Activated T-cell treated with anti-CD3 and anti-CD28 coated beads for 48 hours (primary cell): ENCODE data around the gene ORM2.

Experiments used
- DNase-seq: peaks from one replicate; pipeline ENCODE4 v3.0.0-alpha.2; 2020; ENCODE audit warnings: low read depth

The ORM2 gene

GRCh38 chr9:114371343-114371944 is 41.8 kb downstream of the ORM2 start:
- no peak for DNase-seq

GRCh38 chr9:114371973-114372917 is 42.6 kb downstream of the ORM2 start:
- no peak for DNase-seq

GRCh38 chr9:114372921-114373448 is 43.3 kb downstream of the ORM2 start:
- peak; percentile 74 for DNase-seq

DNA sequence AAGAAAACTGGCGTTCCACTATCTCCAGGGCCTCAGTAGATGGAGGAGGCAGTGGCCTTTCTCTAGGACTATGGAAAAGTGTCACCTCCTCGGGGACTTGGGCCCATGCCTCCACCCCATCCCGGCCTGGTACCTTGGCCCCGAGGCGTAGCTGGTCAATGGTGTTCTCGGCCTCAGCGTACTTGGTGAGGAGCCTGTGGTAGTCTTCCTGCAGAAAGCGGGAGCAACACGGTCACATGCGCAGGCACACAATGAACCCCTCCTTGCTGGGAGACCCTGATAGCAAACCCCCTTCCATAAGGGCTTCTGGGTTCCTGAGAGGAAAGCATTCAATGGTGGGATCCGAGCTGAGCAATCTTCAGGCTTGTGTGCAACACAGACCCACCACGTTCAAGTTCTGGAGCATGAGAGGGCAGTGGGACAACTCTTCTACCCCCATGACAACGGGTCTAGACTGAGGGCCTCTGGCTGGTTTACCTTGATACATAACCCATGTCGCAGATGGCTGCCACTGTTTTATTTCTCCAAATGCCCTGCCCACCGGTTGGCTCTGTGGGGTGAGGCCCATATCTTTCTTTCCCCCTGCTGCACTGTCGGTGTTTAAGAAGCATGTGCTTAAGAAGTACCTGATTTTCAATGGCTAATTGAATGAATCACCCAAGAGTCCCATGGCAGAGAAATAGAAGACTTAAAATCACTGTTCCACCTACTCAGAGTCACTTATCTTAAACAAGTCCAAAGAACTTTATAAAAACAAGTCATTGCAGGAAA is 44.5 kb downstream of the ORM2 start:
- no peak for DNase-seq

DNA sequence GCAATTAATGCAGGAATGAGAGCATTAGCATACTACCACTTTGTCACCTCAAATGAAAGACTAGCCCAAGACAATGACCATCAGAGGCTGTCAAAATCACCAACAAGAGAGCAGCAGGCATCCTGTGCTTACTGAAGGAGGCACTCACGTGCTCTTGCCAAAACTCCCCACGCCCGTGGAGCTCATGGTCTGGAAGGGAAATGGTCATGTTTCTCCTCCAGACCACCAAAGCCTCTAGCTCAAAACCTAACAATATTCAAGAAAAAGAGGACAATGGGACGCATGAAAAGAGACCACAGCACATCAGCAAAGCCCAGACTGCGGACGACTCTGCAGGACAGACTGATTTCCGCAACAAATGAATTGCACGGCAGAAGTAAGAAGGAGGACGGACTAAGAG is 45.3 kb downstream of the ORM2 start:
- no peak for DNase-seq

GRCh38 chr9:114375386-114376175 is 45.9 kb downstream of the ORM2 start:
- no peak for DNase-seq

DNA sequence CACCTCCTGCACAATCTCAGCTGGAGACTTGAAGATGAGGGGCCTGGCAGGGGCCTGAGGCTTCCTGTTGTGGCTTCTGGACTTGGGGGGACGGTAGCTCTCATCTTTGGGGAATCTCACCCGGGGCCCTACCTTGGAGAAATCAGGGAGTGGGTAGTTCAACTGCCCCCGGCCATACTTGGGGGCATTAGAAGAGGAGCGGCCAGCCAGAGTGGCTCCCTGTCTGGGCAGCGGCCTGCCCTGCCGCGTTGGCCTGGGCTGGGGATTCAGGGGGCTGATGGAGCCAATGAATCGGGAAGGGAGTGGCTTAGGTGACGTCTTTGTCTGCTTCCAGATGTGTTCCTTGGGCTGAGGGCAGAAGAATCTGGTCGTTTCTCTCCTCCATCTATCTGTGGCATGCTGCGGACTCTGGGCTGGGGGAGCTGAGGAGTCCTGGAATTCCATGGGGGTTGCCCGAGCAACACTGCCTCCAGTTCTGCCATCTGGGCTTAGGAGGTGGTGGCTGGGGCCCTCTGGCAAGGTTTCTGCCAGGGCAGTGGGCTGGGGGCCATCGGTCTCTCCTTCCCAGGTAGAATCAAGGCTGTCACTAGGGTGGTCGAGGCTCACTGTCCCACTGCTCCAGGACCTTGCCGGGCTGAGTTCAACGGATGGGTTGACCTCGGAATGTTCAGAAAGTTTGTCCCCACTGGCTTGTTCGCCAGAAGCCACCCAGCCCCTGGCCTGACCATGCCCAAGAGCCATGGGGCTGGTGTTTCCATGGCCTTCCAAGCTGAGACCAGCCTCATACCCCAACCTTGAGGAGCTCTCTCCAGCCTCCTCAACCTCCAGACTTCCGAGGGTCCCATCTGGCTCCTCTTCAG is 47.1 kb downstream of the ORM2 start:
- DNase-seq = no peak

DNA sequence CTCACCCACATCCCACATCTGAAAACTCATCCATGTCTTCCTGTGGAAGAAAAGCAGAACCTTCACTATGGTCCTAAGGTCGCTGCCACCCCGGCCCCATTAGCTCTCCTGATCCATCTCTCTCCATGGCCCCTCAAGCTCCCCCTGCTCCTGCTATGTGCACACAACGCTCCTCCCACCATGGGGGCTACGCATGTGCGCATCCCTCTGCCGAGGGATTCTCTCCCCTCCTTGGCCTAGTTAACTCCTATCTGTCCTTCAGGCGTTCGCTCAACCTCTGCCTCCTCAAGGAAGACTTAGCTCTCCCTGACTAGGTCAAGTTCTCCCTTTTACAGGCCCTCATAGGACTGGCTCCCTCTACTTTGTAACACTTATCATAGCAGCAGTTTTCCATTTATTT is 48.3 kb downstream of the ORM2 start:
- no peak for DNase-seq

GRCh38 chr9:114378883-114379282 is 49.2 kb downstream of the ORM2 start:
- no peak for DNase-seq
